ENCODE data around the gene BRCC3. TPM values are rescaled to one million over a fixed set of nuclear protein-coding genes. Genes with fewer than 3 reads are reported as not detected.

BRCC3 gene
- total RNA-seq, 1 donor from 2014 or later, result 19.0 TPM

- H3K4me3 Mint-ChIP-seq, result no peak overlapping the region
- peaks cover 9% of the 10 kb centered on the region for H3K36me3 Mint-ChIP-seq
- H3K4me1 Mint-ChIP-seq, result no peaks in the 10 kb centered on the region
- DNase-seq (ENCODE audit: low spot score in 2 of 2, unreplicated experiment in 2 of 2), result no peak
- TF ChIP-seq, protein P1, sequence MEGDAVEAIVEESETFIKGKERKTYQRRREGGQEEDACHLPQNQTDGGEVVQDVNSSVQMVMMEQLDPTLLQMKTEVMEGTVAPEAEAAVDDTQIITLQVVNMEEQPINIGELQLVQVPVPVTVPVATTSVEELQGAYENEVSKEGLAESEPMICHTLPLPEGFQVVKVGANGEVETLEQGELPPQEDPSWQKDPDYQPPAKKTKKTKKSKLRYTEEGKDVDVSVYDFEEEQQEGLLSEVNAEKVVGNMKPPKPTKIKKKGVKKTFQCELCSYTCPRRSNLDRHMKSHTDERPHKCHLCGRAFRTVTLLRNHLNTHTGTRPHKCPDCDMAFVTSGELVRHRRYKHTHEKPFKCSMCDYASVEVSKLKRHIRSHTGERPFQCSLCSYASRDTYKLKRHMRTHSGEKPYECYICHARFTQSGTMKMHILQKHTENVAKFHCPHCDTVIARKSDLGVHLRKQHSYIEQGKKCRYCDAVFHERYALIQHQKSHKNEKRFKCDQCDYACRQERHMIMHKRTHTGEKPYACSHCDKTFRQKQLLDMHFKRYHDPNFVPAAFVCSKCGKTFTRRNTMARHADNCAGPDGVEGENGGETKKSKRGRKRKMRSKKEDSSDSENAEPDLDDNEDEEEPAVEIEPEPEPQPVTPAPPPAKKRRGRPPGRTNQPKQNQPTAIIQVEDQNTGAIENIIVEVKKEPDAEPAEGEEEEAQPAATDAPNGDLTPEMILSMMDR (IDR thresholded peaks at IDR 0.05; ENCODE audit: unreplicated experiment), result no peak
- peaks cover 29% of the 10 kb centered on the region for H3K9me3 Mint-ChIP-seq
- no peaks in the 10 kb centered on the region for H3K27me3 Mint-ChIP-seq (ENCODE audit: low read depth)
- H3K27ac Mint-ChIP-seq, result no peak overlapping the region
Observed at GRCh38 chrX:155046129-155046810, 25.0 kb upstream of the BRCC3 start.

DNA sequence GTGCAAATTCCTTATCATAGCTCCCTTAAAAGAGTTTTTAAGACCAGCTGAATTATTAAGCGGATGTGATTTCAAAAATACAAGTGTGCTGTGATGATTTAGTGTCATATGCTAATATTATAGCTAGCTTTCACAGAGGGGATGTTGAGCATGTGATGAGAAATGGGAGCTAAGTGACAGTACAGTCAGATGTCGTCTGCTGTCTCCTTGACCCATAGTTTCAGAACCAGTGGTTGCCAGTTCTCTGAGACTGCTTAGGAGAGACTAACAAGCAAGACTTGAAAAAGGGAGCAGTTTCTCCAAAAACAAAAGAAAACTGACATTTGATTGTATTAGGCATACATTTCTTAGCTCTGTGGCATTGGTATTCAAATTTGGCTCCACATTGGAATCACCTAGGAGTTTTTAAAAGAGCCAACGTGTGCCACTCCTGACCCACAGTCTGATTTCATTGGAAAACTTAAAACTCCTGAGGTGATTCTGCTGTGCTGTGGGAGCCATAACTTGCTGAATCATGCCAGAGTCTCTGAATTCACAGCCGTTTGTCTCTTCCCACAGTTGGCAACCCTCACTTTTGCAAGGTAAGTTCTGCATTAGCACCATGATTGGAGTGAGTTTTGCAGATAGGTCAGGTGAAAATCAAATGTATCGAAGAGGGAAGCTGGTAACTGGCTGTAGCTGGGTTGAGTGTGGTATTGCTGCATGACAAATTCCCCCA is 24.3 kb upstream of the BRCC3 start:
- DNase-seq (ENCODE audit: low spot score in 2 of 2, unreplicated experiment in 2 of 2), result no peak
- no peak overlapping the region for H3K4me3 Mint-ChIP-seq
- TF ChIP-seq, protein P1 (IDR thresholded peaks at IDR 0.05; ENCODE audit: unreplicated experiment), result no peak

GRCh38 chrX:155048977-155049619 is 22.2 kb upstream of the BRCC3 start:
- TF ChIP-seq, protein P1 (IDR thresholded peaks at IDR 0.05; ENCODE audit: unreplicated experiment), result peak; percentile 25
- Mint-ChIP-seq H3K36me3 (peaks cover 6% of the 10 kb centered on the region), H3K27ac (no peak overlapping the region), H3K9me3 (peaks cover 23% of the 10 kb centered on the region), H3K4me3 (no peak overlapping the region), H3K27me3 (ENCODE audit: low read depth) (no peaks in the 10 kb centered on the region), H3K4me1 (no peaks in the 10 kb centered on the region)
- no peak for DNase-seq (ENCODE audit: low spot score in 2 of 2, unreplicated experiment in 2 of 2)

More for the DNA sequence above, 24.3 kb upstream of the BRCC3 start:
- Mint-ChIP-seq H3K27me3 (ENCODE audit: low read depth) (no peaks in the 10 kb centered on the region), H3K4me1 (no peaks in the 10 kb centered on the region), H3K27ac (no peak overlapping the region), H3K9me3 (peaks cover 35% of the 10 kb centered on the region), H3K36me3 (peaks cover 10% of the 10 kb centered on the region)

- Mint-ChIP-seq H3K4me1 (no peaks in the 10 kb centered on the region), H3K36me3 (peaks cover 8% of the 10 kb centered on the region), H3K9me3 (peaks cover 16% of the 10 kb centered on the region), H3K27me3 (ENCODE audit: low read depth) (no peaks in the 10 kb centered on the region), H3K27ac (no peak overlapping the region), H3K4me3 (no peak overlapping the region)
- TF ChIP-seq, protein P1 (IDR thresholded peaks at IDR 0.05; ENCODE audit: unreplicated experiment), result no peak
- no peak for DNase-seq (ENCODE audit: low spot score in 2 of 2, unreplicated experiment in 2 of 2)
Observed at GRCh38 chrX:155052738-155053498, 18.4 kb upstream of the BRCC3 start.

GRCh38 chrX:155053656-155054055 is 17.7 kb upstream of the BRCC3 start:
- Mint-ChIP-seq H3K4me3 (no peak overlapping the region), H3K36me3 (peaks cover 8% of the 10 kb centered on the region), H3K27ac (no peak overlapping the region), H3K27me3 (ENCODE audit: low read depth) (no peaks in the 10 kb centered on the region), H3K9me3 (peaks cover 16% of the 10 kb centered on the region), H3K4me1 (no peaks in the 10 kb centered on the region)
- DNase-seq (ENCODE audit: low spot score in 2 of 2, unreplicated experiment in 2 of 2), result no peak
- TF ChIP-seq, protein P1 (IDR thresholded peaks at IDR 0.05; ENCODE audit: unreplicated experiment), result no peak

All from mesothelial cell of epicardium (in vitro differentiated cells).